COLO668 (cell line): ENCODE results near the gene LMNTD1.

ENCODE experiments used
- DNase-seq: peaks from one replicate; lab custom pipeline; 2025; ENCODE audit not compliant: unreplicated experiment; lab: John Stamatoyannopoulos, UW

LMNTD1 gene

GRCh38 chr12:25556153-25556552 is 3.1 kb upstream of the LMNTD1 start:
- no peak for DNase-seq

DNA sequence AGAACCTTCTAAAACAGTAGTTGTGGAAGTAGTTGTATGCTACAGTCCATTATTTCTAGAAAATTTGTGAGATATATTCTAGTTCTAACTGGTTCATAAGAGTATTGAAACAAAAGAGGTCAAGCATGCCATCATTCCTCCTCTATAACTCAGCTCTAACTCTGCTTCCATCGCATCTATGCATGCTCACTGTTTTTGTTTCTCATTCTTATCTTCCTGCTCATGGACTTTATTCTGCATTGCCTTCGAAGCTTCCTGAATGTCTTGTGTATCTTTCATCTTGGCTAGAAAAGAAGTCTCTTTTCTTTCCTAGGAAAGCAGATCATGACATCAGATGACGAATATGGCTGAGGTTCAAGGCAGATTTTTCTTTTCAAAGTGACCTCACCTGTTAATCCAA is 402 bp downstream of the LMNTD1 start:
- DNase-seq: no peak

DNA sequence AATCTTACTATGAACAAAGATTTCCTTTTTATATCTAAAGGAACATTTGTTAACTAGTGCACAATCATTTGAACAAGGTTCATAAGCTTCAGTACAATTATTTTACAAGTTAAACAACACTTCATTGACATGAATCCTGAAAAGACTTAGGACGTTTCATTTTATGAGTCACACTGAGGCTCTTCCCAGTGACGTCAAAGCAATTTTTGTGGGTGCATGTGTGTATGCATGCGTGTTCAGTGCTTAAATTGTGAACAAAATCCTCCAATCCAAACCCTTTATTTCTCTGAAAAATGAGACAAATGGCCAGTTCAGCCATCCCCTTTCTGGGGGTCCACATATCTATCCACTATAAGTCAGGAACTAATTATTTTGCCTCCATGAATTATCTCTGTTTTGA is 2.9 kb downstream of the LMNTD1 start:
- no peak for DNase-seq

- DNase-seq: no peak
Measured at GRCh38 chr12:25549120-25549519, 4.0 kb downstream of the LMNTD1 start.

DNA sequence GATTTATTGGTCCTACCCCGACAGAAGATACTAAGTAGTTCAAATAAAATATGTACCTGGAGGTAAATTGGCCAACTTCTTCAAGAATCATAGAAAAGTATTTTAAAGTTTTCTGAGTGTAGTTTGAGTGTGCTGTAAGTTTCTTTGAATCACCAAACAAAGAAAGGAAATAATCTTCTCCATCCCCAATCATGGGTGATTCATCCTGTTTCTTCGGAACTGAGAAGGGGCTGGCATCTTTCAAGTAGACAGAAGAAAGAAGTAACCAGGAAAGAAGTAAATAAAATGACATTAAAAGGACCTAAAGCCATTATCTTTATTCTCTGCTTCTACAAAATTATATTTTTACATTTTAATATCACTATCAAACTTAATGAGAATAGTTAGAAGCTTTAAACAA is 6.8 kb downstream of the LMNTD1 start:
- no peak for DNase-seq

DNA sequence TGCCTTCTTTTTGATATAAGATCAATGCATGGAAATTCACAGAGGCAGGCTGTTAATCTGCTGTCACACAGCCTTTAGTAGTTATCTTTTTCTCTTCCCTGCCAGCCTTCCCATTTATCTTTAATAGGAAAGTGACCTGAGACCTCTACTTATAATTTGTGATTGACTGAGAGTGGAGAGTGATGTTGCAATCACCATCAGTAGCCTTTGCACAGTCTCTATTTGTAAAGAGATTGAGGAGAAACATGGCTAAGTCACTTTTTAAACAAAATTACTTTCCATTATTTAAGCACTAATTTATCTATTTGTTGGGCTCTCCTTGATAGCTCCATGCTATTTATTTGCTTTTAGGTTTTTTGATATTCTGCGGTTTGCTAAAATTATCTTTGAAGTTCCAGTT is 19.9 kb downstream of the LMNTD1 start:
- DNase-seq: no peak

- no peak for DNase-seq
Measured at GRCh38 chr12:25531502-25532052, 21.5 kb downstream of the LMNTD1 start.

GRCh38 chr12:25529738-25530137 is 23.3 kb downstream of the LMNTD1 start:
- no peak for DNase-seq

DNA sequence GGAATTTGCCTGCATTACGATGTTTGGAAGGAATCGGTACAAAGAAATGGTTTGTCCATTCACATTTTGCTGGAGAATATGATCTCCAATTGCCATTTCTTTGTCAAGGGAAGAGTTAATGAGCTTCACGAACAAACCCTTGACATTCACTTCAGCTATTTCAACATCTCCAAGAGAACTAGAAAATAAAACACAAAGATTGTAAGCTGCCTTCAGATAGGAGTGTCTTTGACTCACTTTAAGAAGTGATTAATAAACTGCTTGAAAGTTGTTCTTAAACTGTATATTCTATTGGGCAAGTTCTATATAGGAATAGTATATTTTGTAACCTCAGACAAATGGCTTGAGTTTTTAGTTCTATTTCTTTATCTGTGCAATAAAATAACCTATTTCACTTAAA is 26.3 kb downstream of the LMNTD1 start:
- no peak for DNase-seq

- DNase-seq: no peak
Measured at GRCh38 chr12:25524366-25524765, 28.7 kb downstream of the LMNTD1 start.

GRCh38 chr12:25521625-25522256 is 31.3 kb downstream of the LMNTD1 start:
- no peak for DNase-seq

DNA sequence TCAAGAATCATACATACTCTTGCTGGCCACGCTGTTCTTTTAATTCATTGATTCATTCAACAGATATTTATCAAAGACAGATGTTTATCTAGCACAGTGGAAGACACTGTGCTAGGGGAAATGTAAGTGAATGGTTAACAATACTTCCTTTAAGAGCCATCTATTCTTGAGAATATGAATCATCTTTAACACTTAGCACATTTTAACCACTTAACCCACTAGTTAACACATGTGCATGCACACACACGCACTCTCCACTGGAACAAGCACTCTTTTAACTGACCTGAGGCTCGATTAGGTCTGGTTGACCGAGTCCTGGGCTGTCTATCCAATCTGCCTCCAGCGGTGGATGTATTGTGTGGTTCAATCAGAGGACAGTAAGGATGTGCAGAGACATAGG is 34.6 kb downstream of the LMNTD1 start:
- no peak for DNase-seq

DNA sequence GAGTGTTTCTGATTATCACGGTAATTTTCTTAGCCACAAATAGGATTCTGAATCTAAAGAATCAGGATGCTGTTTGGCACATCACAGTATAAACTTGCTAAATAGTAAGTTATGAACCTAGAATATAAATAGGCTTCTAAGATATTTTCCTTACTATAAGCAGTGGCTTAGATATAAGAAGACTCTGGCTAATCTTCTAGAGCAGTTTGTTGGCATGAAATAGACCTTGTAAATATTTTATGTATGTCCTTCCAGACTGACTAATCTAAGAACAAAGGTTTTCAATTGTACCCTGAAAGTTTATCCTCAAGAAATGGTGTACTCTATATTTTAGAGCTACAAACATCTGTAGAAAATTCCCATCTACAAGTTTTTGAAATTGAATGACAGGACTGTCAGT is 48.3 kb downstream of the LMNTD1 start:
- no peak for DNase-seq

DNA sequence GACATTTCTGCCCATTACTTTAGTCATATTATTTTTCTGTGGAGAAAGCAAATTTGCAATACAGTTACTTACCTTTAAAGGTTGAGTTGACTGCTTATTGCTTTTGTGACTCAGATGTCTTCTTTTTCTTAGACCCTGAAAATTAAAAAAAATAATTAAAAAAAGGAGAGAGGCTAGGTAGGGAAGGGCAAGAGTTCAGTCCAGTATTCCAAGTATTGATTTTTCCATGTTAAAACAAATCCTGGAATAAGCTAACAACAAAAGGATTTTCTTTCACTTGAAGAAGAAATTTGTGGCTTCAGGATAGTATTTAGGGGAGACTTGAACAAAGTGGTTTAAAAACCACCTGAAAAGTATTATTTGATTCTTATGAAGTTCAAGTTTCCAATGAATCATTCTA is 49.4 kb downstream of the LMNTD1 start:
- DNase-seq: no peak

GRCh38 chr12:25502596-25502995 is 50.5 kb downstream of the LMNTD1 start:
- no peak for DNase-seq

DNA sequence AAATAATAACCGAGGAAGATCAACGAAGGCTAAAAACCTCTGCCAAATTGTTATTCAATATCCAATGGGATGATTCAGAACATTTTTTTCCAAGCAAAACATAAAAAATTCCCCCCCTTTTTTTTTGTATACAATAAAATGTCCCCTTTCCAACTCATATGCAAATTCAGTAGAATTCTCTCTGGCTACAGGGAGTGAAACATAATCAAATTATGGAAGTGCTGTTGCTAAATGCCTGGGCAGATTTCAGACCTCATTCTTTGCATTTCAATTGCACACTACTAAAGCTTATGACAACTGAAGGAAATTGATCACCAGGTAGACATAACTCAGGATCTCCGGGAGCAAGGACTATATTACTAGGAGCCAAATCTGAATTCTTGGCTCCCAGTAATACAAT is 51.0 kb downstream of the LMNTD1 start:
- no peak for DNase-seq

DNA sequence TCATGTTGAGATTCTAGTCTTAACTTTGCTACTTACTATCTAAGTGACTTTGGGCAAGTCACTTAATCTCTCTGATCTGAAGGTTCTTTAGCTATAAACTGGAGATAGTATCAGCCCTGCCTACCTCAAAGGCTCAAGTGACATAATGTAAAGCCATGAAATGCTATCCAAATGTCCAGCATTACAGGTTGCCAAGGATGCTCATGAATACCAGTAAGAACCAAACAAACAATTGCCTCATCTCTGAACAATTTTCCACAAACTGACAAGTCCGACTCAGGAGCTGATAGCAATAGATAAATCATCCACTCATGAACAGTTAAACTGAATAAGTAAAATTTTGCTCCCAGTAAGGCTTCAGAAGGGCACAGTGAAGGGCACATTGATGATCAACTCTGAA is 51.5 kb downstream of the LMNTD1 start:
- DNase-seq: no peak

DNA sequence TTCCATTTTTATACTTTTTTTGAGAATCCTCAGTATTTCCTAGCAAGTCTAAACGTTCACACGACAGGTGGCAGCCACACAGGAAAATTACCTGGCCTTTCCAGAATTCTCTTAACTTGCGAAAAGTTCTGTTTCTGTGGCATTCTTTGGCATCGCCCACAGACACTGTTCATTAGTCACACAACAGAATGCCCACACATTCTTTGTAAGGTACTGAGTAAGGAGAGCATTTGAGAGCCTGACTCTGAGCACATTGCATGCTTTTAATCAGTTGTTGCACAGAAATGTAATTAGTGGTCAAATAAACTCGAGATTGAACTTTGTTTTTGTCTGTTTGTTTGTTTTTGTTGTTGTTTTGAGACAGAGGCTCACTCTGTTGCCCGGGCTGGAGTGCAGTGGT is 52.4 kb downstream of the LMNTD1 start:
- no peak for DNase-seq

DNA sequence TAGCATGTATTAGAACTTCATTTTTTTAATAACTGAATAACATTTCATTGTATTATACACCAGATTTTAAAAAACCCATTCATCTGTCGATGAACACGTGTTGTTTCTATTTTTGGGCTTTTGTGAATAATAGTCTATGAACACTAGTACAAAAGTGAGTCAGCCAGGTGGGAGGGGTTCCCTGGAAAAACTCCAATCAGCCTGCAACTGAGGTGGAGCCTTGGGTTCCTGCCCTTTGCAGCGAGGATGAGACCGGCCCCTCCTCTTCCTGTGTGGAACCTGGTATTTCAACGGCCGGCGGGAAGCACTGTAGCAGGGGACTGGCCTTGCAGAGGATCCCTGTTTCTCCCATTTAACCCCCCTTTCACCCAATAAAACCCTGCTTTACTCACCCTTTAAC is 56.1 kb downstream of the LMNTD1 start:
- DNase-seq: no peak

GRCh38 chr12:25496098-25496587 is 56.9 kb downstream of the LMNTD1 start:
- DNase-seq: no peak

GRCh38 chr12:25495331-25496097 is 57.6 kb downstream of the LMNTD1 start:
- no peak for DNase-seq

GRCh38 chr12:25494926-25495325 is 58.2 kb downstream of the LMNTD1 start:
- no peak for DNase-seq
